Measurements from ENCODE around the gene VPREB3. TPM values are rescaled to one million over a fixed set of nuclear protein-coding genes. Genes with fewer than 3 reads are reported as not detected.

Gene VPREB3
- total RNA-seq, 2 donors from 2014 or later = not detected

- H3K9me3 ChIP-seq = no peaks in the 10 kb centered on the region
- H3K4me1 ChIP-seq (ENCODE audit: control insufficient read depth in 1 of 2, low read depth in 2 of 2) = peaks cover 6 to 11% of the 10 kb centered on the region in 2 donors
- no peak for DNase-seq (ENCODE audit: low spot score)
- peaks cover 15% of the 10 kb centered on the region for H3K36me3 ChIP-seq
- no peak for TF ChIP-seq CTCF (IDR thresholded peaks at IDR 0.05)
- H3K4me3 ChIP-seq = no peak overlapping the region
- no peak overlapping the region for H3K27ac ChIP-seq
- no peaks in the 10 kb centered on the region for H3K27me3 ChIP-seq (replicated peaks; ENCODE audit: insufficient read depth)
- no peak for ATAC-seq (ENCODE audit: insufficient number of reproducible peaks, low FRiP score, low read depth)
Observed at GRCh38 chr22:23713696-23714595, 40.3 kb downstream of the VPREB3 start.

GRCh38 chr22:23712256-23712655 is 42.0 kb downstream of the VPREB3 start:
- DNase-seq (ENCODE audit: low spot score) = no peak
- no peak for TF ChIP-seq CTCF (IDR thresholded peaks at IDR 0.05)
- Histone ChIP-seq H3K27ac (no peak overlapping the region), H3K27me3 (replicated peaks; ENCODE audit: insufficient read depth) (no peaks in the 10 kb centered on the region), H3K4me3 (no peak overlapping the region), H3K9me3 (no peaks in the 10 kb centered on the region), H3K36me3 (peaks cover 21% of the 10 kb centered on the region), H3K4me1 (ENCODE audit: control insufficient read depth in 1 of 2, low read depth in 2 of 2) (peaks cover 6 to 11% of the 10 kb centered on the region in 2 donors)
- no peak for ATAC-seq (ENCODE audit: insufficient number of reproducible peaks, low FRiP score, low read depth)

- TF ChIP-seq CTCF (IDR thresholded peaks at IDR 0.05) = no peak
- ATAC-seq (ENCODE audit: insufficient number of reproducible peaks, low FRiP score, low read depth) = no peak
- no peak overlapping the region for H3K27ac ChIP-seq
- no peak for DNase-seq (ENCODE audit: low spot score)
- H3K9me3 ChIP-seq = no peaks in the 10 kb centered on the region
- H3K27me3 ChIP-seq (replicated peaks; ENCODE audit: insufficient read depth) = no peaks in the 10 kb centered on the region
- peaks cover 26% of the 10 kb centered on the region for H3K36me3 ChIP-seq
- no peaks in the 10 kb centered on the region for H3K4me1 ChIP-seq (ENCODE audit: control insufficient read depth in 1 of 2, low read depth in 2 of 2)
- H3K4me3 ChIP-seq = no peak overlapping the region
Observed at GRCh38 chr22:23709107-23709506, 45.1 kb downstream of the VPREB3 start.

GRCh38 chr22:23708270-23708669 is 46.0 kb downstream of the VPREB3 start:
- no peak overlapping the region for H3K4me3 ChIP-seq
- H3K27ac ChIP-seq = no peak overlapping the region
- H3K9me3 ChIP-seq = no peaks in the 10 kb centered on the region
- no peak for TF ChIP-seq CTCF (IDR thresholded peaks at IDR 0.05)
- no peaks in the 10 kb centered on the region for H3K4me1 ChIP-seq (ENCODE audit: control insufficient read depth in 1 of 2, low read depth in 2 of 2)
- peaks cover 22% of the 10 kb centered on the region for H3K36me3 ChIP-seq
- H3K27me3 ChIP-seq (replicated peaks; ENCODE audit: insufficient read depth) = no peaks in the 10 kb centered on the region
- DNase-seq (ENCODE audit: low spot score) = no peak
- ATAC-seq (ENCODE audit: insufficient number of reproducible peaks, low FRiP score, low read depth) = no peak

- Histone ChIP-seq H3K27me3 (replicated peaks; ENCODE audit: insufficient read depth) (no peaks in the 10 kb centered on the region), H3K9me3 (no peaks in the 10 kb centered on the region), H3K36me3 (peaks cover 16% of the 10 kb centered on the region), H3K27ac (no peak overlapping the region), H3K4me1 (ENCODE audit: control insufficient read depth in 1 of 2, low read depth in 2 of 2) (no peaks in the 10 kb centered on the region), H3K4me3 (no peak overlapping the region)
- DNase-seq (ENCODE audit: low spot score) (no peak), ATAC-seq (ENCODE audit: insufficient number of reproducible peaks, low FRiP score, low read depth) (no peak)
- no peak for TF ChIP-seq CTCF (IDR thresholded peaks at IDR 0.05)
Observed at GRCh38 chr22:23705358-23705757, 48.9 kb downstream of the VPREB3 start.
